Measurements from ENCODE around the gene MYO3B. TPM values are rescaled to one million over a fixed set of nuclear protein-coding genes. Genes with fewer than 3 reads are reported as not detected.

Gene MYO3B
- total RNA-seq, 1 donor from 2014 or later = not detected

GRCh38 chr2:170221317-170222288 is 43.7 kb downstream of the MYO3B start:
- no peak overlapping the region for H3K27ac Mint-ChIP-seq (ENCODE audit: unreplicated experiment)
- DNase-seq (ENCODE audit: low read depth, low spot score) = no peak
- H3K4me1 Mint-ChIP-seq = peaks cover 23% of the 10 kb centered on the region
- no peaks in the 10 kb centered on the region for H3K36me3 Mint-ChIP-seq (ENCODE audit: low read depth)
- no peaks in the 10 kb centered on the region for H3K27me3 Mint-ChIP-seq (ENCODE audit: low read depth)
- TF ChIP-seq CTCF (conservative IDR thresholded peaks at IDR 0.05) = no peak
- H3K9me3 Mint-ChIP-seq = no peaks in the 10 kb centered on the region
- no peak overlapping the region for H3K4me3 Mint-ChIP-seq

DNA sequence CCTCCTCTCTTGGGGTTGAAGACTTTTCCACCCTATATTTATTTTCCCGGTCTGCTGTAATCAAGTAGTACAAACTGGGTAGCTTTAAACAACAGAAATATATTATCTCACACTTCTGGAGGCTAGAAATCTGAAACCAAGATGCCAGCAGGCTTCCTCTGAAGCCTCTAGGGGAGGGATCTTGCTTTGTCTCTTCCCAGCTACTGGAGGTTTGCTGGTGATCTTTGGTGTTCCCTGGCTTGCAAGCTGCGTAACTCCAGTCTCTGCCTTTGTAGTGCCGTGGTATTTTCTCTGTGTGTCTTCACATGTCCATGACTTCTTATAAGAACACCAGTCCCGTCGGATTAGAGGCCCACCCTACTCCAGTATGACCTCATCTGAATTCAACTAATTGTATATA is 44.4 kb downstream of the MYO3B start:
- Mint-ChIP-seq H3K27ac (ENCODE audit: unreplicated experiment) (no peak overlapping the region), H3K9me3 (no peaks in the 10 kb centered on the region), H3K4me3 (no peak overlapping the region), H3K36me3 (ENCODE audit: low read depth) (no peaks in the 10 kb centered on the region), H3K4me1 (peaks cover 23% of the 10 kb centered on the region), H3K27me3 (ENCODE audit: low read depth) (no peaks in the 10 kb centered on the region)
- DNase-seq (ENCODE audit: low read depth, low spot score) = no peak
- TF ChIP-seq CTCF (conservative IDR thresholded peaks at IDR 0.05) = no peak

- DNase-seq (ENCODE audit: low read depth, low spot score) = no peak
- no peak for TF ChIP-seq CTCF (conservative IDR thresholded peaks at IDR 0.05)
- Mint-ChIP-seq H3K27ac (ENCODE audit: unreplicated experiment) (no peak overlapping the region), H3K4me3 (no peak overlapping the region), H3K9me3 (no peaks in the 10 kb centered on the region), H3K27me3 (ENCODE audit: low read depth) (no peaks in the 10 kb centered on the region), H3K36me3 (ENCODE audit: low read depth) (no peaks in the 10 kb centered on the region), H3K4me1 (peaks cover 23% of the 10 kb centered on the region)
These were observed 44.9 kb downstream of the MYO3B start for GRCh38 chr2:170222842-170223241.

DNA sequence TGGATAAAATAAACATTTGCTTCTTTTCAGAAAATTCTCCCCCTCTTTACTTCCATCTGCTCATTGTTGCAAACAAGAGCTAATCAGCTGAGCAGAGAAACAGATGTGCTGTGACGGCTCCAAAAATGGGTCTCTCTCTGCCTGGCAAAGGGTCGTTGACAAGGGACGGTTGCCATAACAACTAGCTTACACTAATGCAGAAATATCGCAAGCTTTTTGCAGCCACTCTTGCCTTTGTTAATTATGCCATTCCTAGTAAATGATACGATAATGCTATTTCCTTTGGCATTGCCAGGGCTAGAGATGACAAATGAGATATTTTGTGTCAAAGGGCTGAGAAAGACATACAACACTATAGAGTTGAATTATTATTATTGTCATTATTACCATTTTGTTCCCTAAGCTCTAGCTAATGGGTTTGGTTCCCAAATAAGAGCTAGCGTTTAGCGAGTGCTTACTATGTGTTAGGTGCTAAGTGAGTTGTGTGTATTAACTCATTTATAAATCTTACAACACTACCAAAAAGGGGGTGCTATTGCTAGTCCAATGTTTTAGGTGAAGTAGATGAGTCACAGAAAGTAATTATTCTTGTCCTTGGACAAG is 46.8 kb downstream of the MYO3B start:
- Mint-ChIP-seq H3K4me1 (peaks cover 23% of the 10 kb centered on the region), H3K27me3 (ENCODE audit: low read depth) (no peaks in the 10 kb centered on the region), H3K4me3 (no peak overlapping the region), H3K36me3 (ENCODE audit: low read depth) (no peaks in the 10 kb centered on the region), H3K27ac (ENCODE audit: unreplicated experiment) (no peak overlapping the region), H3K9me3 (no peaks in the 10 kb centered on the region)
- DNase-seq (ENCODE audit: low read depth, low spot score) = no peak
- no peak for TF ChIP-seq CTCF (conservative IDR thresholded peaks at IDR 0.05)

DNA sequence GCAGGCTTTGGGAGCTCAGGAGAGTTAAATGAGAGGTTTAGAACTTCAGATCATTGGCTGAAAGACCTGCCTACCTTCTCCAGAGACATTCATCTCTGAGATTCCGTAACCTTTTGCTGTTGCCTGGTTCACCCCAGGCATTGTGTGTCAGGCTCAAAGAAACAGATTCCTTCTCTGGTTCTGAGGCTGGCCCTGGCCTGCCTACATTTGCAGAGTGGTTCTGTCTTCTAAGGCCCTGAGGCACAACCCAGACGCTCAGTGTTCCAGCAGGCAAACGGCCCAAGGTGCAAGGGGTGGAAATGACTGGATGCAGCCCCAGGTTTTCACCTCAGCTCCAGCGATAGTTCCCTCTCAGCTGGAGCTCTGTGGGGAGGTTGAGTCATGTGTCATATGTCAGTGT is 48.3 kb downstream of the MYO3B start:
- Mint-ChIP-seq H3K27ac (ENCODE audit: unreplicated experiment) (no peak overlapping the region), H3K4me3 (no peak overlapping the region), H3K4me1 (peaks cover 23% of the 10 kb centered on the region)

More for the DNA sequence above, 48.3 kb downstream of the MYO3B start:
- no peaks in the 10 kb centered on the region for H3K27me3 Mint-ChIP-seq (ENCODE audit: low read depth)
- no peak for TF ChIP-seq CTCF (conservative IDR thresholded peaks at IDR 0.05)
- DNase-seq (ENCODE audit: low read depth, low spot score) = no peak
- no peaks in the 10 kb centered on the region for H3K9me3 Mint-ChIP-seq
- H3K36me3 Mint-ChIP-seq (ENCODE audit: low read depth) = no peaks in the 10 kb centered on the region

All from neural crest cell (in vitro differentiated cells).